ENCODE results near the gene PSMD6. TPM values are rescaled to one million over a fixed set of nuclear protein-coding genes. Genes with fewer than 3 reads are reported as not detected.
A peak's percentile ranks its signal among the peaks of the same experiment; 100 is the strongest.

PSMD6 gene
- total and polyA plus RNA-seq, 9 of the 15 experiments (the other 6 are each of a cell fraction or from before 2014, with no cell fraction given): 78.2 to 133 (median 113) TPM

DNA sequence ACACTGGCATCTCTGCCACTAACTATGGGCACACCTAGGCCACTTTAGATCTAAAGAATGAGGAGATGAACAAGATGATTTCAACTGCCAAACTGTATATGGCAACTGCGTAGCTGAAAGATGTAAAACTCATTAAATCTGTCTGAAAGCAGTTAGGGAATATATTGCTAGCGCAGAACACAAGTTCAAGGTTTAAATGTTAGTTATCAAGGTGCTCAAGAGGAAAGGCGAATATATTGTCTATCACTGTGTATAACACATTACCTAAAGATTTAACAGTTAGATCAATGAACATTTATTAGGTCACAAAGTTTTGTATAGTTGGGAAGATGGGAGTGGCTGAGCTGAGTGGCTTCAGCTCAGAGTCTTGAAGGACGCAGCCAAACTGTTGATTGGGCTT lies 33.9 kb upstream of the PSMD6 start:
- WGBS (ENCODE audit: insufficient coverage, low coverage, missing lambda C conversion rate): 6% methylated on average over 4 of the region's 4 CpGs
- CTCF ChIA-PET (ENCODE audit: low intra/inter-chr PET ratio): no interaction called here
- POLR2A ChIA-PET: no interaction called here
- H3K9me1 ChIP-seq (ENCODE audit: control insufficient read depth, insufficient read depth, low read length): no peaks in the 10 kb centered on the region
- no TSS peak for BruUV-seq (replicated peaks)
- no peak overlapping the region for H3K27ac ChIP-seq (ENCODE audit: extremely low read depth, low read depth, low read length)
- H4K20me1 ChIP-seq (replicated peaks; ENCODE audit: control insufficient read depth, insufficient read depth, low read length): no peaks in the 10 kb centered on the region
- no peak overlapping the region for H3K4me3 ChIP-seq
- no peak overlapping the region for H3K9ac ChIP-seq (ENCODE audit: insufficient read depth in 1 of 2, low read depth in 2 of 2, low read length in 2 of 2)
- DNase-seq (ENCODE audit: extremely low read depth in 1 of 4, low spot score in 3 of 4) (no peak), ATAC-seq (no peak), FAIRE-seq (no peak)
- no peaks in the 10 kb centered on the region for H3K9me3 ChIP-seq (replicated peaks; ENCODE audit: control insufficient read depth, insufficient read depth, low read depth, low read length)
- H3K36me3 ChIP-seq (ENCODE audit: control insufficient read depth, insufficient read depth, low read length): no peaks in the 10 kb centered on the region
- TF ChIP-seq, protein P1, sequence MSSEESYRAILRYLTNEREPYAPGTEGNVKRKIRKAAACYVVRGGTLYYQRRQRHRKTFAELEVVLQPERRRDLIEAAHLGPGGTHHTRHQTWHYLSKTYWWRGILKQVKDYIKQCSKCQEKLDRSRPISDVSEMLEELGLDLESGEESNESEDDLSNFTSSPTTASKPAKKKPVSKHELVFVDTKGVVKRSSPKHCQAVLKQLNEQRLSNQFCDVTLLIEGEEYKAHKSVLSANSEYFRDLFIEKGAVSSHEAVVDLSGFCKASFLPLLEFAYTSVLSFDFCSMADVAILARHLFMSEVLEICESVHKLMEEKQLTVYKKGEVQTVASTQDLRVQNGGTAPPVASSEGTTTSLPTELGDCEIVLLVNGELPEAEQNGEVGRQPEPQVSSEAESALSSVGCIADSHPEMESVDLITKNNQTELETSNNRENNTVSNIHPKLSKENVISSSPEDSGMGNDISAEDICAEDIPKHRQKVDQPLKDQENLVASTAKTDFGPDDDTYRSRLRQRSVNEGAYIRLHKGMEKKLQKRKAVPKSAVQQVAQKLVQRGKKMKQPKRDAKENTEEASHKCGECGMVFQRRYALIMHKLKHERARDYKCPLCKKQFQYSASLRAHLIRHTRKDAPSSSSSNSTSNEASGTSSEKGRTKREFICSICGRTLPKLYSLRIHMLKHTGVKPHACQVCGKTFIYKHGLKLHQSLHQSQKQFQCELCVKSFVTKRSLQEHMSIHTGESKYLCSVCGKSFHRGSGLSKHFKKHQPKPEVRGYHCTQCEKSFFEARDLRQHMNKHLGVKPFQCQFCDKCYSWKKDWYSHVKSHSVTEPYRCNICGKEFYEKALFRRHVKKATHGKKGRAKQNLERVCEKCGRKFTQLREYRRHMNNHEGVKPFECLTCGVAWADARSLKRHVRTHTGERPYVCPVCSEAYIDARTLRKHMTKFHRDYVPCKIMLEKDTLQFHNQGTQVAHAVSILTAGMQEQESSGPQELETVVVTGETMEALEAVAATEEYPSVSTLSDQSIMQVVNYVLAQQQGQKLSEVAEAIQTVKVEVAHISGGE (CRISPR knock-in tag; IDR thresholded peaks at IDR 0.05): 0 out of 6 replicates have a peak, but pooled peaks of 1 of the 3 experiments have one; percentile 10
- TF ChIP-seq WHSC1 (IDR thresholded peaks at IDR 0.05; ENCODE audit: low read length): no peak
- in situ Hi-C loops (cut with MboI): no loop called here
- no peaks in the 10 kb centered on the region for H3K27me3 ChIP-seq (ENCODE audit: control insufficient read depth in 2 of 2, insufficient read depth in 2 of 2, low read length in 2 of 2)
- H2AFZ ChIP-seq (ENCODE audit: low read depth, low read length): no peak overlapping the region
- intact Hi-C loops (cut with micrococcal nuclease): no loop called here
- H3K79me2 ChIP-seq (ENCODE audit: control insufficient read depth, insufficient read depth, low read length): no peaks in the 10 kb centered on the region
- no peak overlapping the region for H3K4me2 ChIP-seq (ENCODE audit: insufficient read depth, low read length)
- H3K4me1 ChIP-seq (replicated peaks in 1 of 2; ENCODE audit: control insufficient read depth in 2 of 2, insufficient read depth in 2 of 2, low read length in 2 of 2): no peaks in the 10 kb centered on the region

Measured in K562 (cell line).